ENCODE results near the gene TOX2.

GRCh38 chr20:43900121-43900466, 14.6 kb upstream of the TOX2 start:
- TF ChIP-seq CTCF (IDR thresholded peaks at IDR 0.05 in 4 of 5, conservative IDR thresholded peaks at IDR 0.05 in 1 of 5) (no peak), POLR2A (IDR thresholded peaks at IDR 0.05) (no peak)

All from gastrocnemius medialis (tissue), 4 donors.